H1 (cell line): Measurements from ENCODE around the gene DLL3. TPM values are rescaled to one million over a fixed set of nuclear protein-coding genes. Genes with fewer than 3 reads are reported as not detected.

Source experiments
- BCL11A ChIP-seq, 2 experiments: IDR thresholded peaks; one replicate each; pipeline ENCODE4 v1.6.1; 2011; ENCODE audit warnings: low read depth in 2 of 2, low read length in 2 of 2, mild to moderate bottlenecking in 2 of 2
- CEBPB ChIP-seq: IDR thresholded peaks from 2 replicates; pipeline ENCODE4 v1.6.1; 2012; ENCODE audit warnings: low read depth, low read length
- CHD1 ChIP-seq: IDR thresholded peaks from 2 replicates; pipeline ENCODE4 v1.6.1; 2012; ENCODE audit warnings: low read depth, low read length, improper control_type of control experiment
- GTF2F1 ChIP-seq: IDR thresholded peaks from 2 replicates; pipeline ENCODE4 v1.6.1; 2012; ENCODE audit warnings: low read depth, low read length, improper control_type of control experiment, borderline replicate concordance
- HDAC2 ChIP-seq, 2 experiments: fragments of 300-600 bp in 1 of 2; sonication (generic) in 1 of 2; IDR thresholded peaks; 2 replicates each; pipeline ENCODE4 v1.6.1; 2011 to 2012; ENCODE audit warnings: low read depth in 2 of 2, low read length in 2 of 2, mild to moderate bottlenecking in 2 of 2, moderate library complexity in 2 of 2, borderline replicate concordance in 1 of 2, inconsistent platforms in 1 of 2
- JUN ChIP-seq: IDR thresholded peaks from 2 replicates; pipeline ENCODE4 v1.6.1; 2011; ENCODE audit warnings: low read depth, mild to moderate bottlenecking, improper control_type of control experiment, low read length
- POLR2A ChIP-seq, 2 experiments: IDR thresholded peaks; 1 replicate in 1 of 2; 2 replicates in 1 of 2; pipeline ENCODE4 v1.6.1; 2011; ENCODE audit warnings: low read depth in 2 of 2, low read length in 2 of 2, mild to moderate bottlenecking in 2 of 2; ENCODE audit errors: control extremely low read depth in 1 of 2
- POLR2AphosphoS5 ChIP-seq: IDR thresholded peaks from 2 replicates; pipeline ENCODE4 v1.6.1; 2011; ENCODE audit warnings: low read depth, low read length
- POU5F1 ChIP-seq: IDR thresholded peaks from 2 replicates; pipeline ENCODE4 v1.6.1; 2011; ENCODE audit warnings: low read depth, mild to moderate bottlenecking, low read length, moderate library complexity
- SIN3A ChIP-seq, 2 experiments: IDR thresholded peaks in 1 of 2; conservative IDR thresholded peaks in 1 of 2; 2 replicates each; pipeline ENCODE4 v1.6.1; 2011 to 2012; ENCODE audit warnings: low read length in 2 of 2, improper control_type of control experiment in 1 of 2, low read depth in 1 of 2, mild to moderate bottlenecking in 1 of 2
- SP1 ChIP-seq: IDR thresholded peaks from 2 replicates; pipeline ENCODE4 v1.6.1; 2011; ENCODE audit warnings: low read depth, low read length
- ZNF274 ChIP-seq: IDR thresholded peaks from 2 replicates; pipeline ENCODE4 v1.7.0; 2012; ENCODE audit warnings: low read length, borderline replicate concordance; ENCODE audit errors: extremely low read depth
- polyA plus RNA-seq, 7 experiments: library from polyadenylated mRNA; depleted of rRNA in 3 of 7; stranded (reverse) in 5 of 7; unstranded in 2 of 7; fragments of >200 nt in 5 of 7; fragments of 200-250 nt in 2 of 7; gene quantifications; 1 replicate in 5 of 7; 2 replicates in 1 of 7; 4 replicates in 1 of 7; pipeline versions ENCODE4 v1.2.1 to v1.2.3, GENCODE V29; 2011 to 2013; ENCODE audit warnings: missing spikeins in 2 of 7, mixed read lengths in 2 of 7
- total RNA-seq: library from RNA; stranded (reverse); fragmentation: NEBNext Ultra II Directional; extraction: Animal tissue kit (Norgen Biotek cat#: 25700); gene quantifications from 2 replicates; pipeline ENCODE4 v1.2.1, GENCODE V29; 2021
- TF ChIP-seq, protein P1 (sequence below): fragments of 300-600 bp; sonication (generic); IDR thresholded peaks from 2 replicates; pipeline ENCODE4 v1.7.1; 2012; ENCODE audit warnings: low read length, moderate library complexity, mild to moderate bottlenecking, inconsistent platforms; ENCODE audit not compliant: insufficient replicate concordance

Gene DLL3
- total and polyA plus RNA-seq, 2 of the 8 experiments (the other 6 are each of a cell fraction or from before 2014, with no cell fraction given), result 12.2 to 13.8 TPM

DNA sequence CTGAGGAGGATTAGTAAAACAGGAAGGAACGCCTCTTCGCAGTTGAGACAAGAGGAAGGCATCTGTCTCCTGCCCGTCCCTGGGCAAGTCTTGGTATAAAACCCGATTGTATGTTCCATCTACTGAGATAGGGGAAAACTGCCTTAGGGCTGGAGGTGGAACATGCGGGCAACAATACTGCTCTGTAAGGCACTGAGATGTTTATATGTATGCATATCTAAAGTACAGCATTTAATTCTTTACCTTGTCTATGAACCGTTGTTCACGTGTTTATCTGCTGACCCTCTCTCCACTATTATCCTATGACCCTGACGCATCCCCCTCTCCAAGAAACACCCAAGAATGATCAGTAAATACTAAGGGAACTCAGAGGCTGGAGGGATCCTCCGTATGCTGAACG, 18.8 kb upstream of the DLL3 start (continued):
- TF ChIP-seq, protein P1, sequence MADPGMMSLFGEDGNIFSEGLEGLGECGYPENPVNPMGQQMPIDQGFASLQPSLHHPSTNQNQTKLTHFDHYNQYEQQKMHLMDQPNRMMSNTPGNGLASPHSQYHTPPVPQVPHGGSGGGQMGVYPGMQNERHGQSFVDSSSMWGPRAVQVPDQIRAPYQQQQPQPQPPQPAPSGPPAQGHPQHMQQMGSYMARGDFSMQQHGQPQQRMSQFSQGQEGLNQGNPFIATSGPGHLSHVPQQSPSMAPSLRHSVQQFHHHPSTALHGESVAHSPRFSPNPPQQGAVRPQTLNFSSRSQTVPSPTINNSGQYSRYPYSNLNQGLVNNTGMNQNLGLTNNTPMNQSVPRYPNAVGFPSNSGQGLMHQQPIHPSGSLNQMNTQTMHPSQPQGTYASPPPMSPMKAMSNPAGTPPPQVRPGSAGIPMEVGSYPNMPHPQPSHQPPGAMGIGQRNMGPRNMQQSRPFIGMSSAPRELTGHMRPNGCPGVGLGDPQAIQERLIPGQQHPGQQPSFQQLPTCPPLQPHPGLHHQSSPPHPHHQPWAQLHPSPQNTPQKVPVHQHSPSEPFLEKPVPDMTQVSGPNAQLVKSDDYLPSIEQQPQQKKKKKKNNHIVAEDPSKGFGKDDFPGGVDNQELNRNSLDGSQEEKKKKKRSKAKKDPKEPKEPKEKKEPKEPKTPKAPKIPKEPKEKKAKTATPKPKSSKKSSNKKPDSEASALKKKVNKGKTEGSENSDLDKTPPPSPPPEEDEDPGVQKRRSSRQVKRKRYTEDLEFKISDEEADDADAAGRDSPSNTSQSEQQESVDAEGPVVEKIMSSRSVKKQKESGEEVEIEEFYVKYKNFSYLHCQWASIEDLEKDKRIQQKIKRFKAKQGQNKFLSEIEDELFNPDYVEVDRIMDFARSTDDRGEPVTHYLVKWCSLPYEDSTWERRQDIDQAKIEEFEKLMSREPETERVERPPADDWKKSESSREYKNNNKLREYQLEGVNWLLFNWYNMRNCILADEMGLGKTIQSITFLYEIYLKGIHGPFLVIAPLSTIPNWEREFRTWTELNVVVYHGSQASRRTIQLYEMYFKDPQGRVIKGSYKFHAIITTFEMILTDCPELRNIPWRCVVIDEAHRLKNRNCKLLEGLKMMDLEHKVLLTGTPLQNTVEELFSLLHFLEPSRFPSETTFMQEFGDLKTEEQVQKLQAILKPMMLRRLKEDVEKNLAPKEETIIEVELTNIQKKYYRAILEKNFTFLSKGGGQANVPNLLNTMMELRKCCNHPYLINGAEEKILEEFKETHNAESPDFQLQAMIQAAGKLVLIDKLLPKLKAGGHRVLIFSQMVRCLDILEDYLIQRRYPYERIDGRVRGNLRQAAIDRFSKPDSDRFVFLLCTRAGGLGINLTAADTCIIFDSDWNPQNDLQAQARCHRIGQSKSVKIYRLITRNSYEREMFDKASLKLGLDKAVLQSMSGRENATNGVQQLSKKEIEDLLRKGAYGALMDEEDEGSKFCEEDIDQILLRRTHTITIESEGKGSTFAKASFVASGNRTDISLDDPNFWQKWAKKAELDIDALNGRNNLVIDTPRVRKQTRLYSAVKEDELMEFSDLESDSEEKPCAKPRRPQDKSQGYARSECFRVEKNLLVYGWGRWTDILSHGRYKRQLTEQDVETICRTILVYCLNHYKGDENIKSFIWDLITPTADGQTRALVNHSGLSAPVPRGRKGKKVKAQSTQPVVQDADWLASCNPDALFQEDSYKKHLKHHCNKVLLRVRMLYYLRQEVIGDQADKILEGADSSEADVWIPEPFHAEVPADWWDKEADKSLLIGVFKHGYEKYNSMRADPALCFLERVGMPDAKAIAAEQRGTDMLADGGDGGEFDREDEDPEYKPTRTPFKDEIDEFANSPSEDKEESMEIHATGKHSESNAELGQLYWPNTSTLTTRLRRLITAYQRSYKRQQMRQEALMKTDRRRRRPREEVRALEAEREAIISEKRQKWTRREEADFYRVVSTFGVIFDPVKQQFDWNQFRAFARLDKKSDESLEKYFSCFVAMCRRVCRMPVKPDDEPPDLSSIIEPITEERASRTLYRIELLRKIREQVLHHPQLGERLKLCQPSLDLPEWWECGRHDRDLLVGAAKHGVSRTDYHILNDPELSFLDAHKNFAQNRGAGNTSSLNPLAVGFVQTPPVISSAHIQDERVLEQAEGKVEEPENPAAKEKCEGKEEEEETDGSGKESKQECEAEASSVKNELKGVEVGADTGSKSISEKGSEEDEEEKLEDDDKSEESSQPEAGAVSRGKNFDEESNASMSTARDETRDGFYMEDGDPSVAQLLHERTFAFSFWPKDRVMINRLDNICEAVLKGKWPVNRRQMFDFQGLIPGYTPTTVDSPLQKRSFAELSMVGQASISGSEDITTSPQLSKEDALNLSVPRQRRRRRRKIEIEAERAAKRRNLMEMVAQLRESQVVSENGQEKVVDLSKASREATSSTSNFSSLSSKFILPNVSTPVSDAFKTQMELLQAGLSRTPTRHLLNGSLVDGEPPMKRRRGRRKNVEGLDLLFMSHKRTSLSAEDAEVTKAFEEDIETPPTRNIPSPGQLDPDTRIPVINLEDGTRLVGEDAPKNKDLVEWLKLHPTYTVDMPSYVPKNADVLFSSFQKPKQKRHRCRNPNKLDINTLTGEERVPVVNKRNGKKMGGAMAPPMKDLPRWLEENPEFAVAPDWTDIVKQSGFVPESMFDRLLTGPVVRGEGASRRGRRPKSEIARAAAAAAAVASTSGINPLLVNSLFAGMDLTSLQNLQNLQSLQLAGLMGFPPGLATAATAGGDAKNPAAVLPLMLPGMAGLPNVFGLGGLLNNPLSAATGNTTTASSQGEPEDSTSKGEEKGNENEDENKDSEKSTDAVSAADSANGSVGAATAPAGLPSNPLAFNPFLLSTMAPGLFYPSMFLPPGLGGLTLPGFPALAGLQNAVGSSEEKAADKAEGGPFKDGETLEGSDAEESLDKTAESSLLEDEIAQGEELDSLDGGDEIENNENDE, result no peak
- TF ChIP-seq JUN (no peak), BCL11A (IDR thresholded peaks at IDR 0.05; ENCODE audit: low read depth in 2 of 2, low read length in 2 of 2) (no peak), SIN3A (conservative IDR thresholded peaks at IDR 0.05 in 1 of 2, IDR thresholded peaks at IDR 0.05 in 1 of 2; ENCODE audit: low read depth in 1 of 2, low read length in 2 of 2) (no peak), POLR2A (IDR thresholded peaks at IDR 0.05; ENCODE audit: control extremely low read depth in 1 of 2, low read depth in 2 of 2, low read length in 2 of 2) (no peak), CHD1 (no peak), POLR2AphosphoS5 (no peak), SP1 (no peak), HDAC2 (IDR thresholded peaks at IDR 0.05; ENCODE audit: borderline replicate concordance in 1 of 2, low read depth in 2 of 2, low read length in 2 of 2) (no peak), POU5F1 (no peak), CEBPB (no peak), GTF2F1 (no peak), ZNF274 (no peak)
